Right renal cortex interstitium (tissue), 3 donors: ENCODE measurements around the gene VEZF1. TPM values are rescaled to one million over a fixed set of nuclear protein-coding genes. Genes with fewer than 3 reads are reported as not detected.
"Not testable (repeated sequence)": the region's sequence is repeated elsewhere in the genome, so short reads cannot be mapped to it uniquely, and the experiment has no call there.

Experiments
- DNase-seq, 3 donors: peaks; one replicate each; pipeline ENCODE4 v3.0.0-alpha.2; 2013; ENCODE audit warnings: low read depth in 3 of 3, low spot score in 2 of 3
- polyA plus RNA-seq, 3 donors: library from polyadenylated mRNA; unstranded; fragments of 120-200 nt; gene quantifications; one replicate each; pipeline ENCODE4 v1.2.1, GENCODE V29; 2013; ENCODE audit not compliant: insufficient read length in 3 of 3

VEZF1 gene
- polyA plus RNA-seq, 3 donors, result 106 to 110 (median 107) TPM

DNA sequence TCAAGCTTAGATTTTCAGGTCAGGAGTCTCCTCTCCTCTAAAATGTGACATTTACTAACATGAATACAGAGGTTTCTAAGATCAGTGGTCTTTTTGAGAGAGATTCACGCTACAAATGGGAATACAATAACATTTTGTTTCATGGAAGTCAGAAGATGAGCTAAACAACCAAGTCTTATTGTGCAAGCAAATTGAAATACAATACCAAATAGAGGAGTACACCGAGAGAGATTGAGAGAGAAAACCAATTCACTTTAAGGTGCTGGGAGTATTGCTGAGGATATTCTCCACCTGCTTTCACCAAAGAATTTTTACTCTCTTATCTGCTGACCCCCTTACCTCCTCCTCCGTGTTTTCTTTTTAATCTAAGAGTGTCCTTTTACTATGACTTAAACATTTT, 11.5 kb downstream of the VEZF1 start:
- DNase-seq, result no peak

DNA sequence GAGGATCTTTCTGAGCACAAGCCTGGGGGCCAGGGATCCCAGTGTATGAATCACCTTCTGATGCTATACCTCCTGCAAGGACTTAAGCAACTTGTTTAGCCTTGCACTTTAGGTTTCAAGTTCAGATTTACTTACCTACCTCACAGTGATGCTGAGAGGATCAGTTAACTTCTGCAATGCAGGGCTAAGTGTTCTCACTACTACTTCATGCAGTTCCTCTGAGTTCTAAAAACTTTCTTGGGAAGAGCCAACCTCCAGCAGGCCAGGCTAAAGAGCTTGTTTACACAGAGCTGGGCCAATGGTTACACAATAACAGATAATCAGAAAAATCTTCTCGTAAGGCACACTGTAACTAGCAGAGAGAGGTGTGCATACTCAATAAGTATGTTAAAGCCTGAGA, 13.0 kb downstream of the VEZF1 start:
- DNase-seq, result no peak

DNA sequence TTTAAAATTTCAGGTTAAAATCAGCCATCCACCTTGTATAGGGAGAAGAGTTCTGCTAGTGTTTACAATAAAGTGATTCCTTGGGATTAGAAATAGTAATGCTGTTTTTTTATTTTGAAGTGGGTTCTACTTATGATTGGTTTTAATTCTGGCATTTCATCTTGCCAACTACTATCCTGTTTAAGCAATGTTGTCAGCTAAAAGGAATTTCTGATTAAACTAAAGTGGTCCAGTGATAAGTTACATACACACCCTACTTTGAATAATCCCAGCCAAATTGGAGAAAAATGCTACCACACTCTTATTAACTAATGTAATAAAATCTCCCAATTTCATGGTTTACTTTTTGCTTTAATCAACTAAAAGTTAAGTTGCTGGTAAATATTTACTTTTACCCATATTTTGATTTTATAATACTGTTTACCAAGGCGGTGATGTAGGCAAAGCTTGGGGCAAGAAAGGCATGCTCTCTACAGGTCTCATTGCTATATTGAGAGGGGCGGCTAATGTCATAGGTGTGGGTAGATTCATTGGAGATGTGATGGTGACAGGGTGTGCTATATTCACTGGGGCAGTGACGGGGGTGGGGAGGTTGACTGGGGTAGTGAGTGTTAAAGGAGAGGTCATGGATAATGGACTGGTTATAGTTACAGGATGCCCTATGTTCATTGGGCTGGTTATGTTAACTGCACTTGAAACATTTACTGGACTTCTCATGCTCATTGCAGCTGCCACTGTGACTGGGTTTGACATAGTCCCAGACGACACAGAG, 13.8 kb downstream of the VEZF1 start:
- not testable (repeated sequence) for DNase-seq

DNA sequence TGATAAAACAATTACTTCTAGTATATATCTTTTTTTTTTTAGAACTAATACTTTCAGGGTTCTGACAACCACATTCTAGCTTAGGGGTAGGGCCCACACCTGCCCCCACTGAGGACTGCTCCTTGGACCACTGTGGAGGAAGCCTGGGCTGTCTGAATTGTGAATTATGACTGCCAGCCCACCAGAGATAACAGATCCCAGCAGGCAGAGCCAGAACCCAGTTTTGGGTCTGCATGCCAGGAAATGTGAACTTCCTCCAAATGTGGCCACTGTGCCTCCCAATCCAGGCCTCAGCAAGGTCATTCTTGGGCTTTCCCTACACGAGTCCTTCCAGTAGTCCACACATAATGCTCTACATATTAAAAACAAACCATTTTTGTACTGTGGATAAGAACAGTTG, 15.9 kb downstream of the VEZF1 start:
- no peak for DNase-seq

DNA sequence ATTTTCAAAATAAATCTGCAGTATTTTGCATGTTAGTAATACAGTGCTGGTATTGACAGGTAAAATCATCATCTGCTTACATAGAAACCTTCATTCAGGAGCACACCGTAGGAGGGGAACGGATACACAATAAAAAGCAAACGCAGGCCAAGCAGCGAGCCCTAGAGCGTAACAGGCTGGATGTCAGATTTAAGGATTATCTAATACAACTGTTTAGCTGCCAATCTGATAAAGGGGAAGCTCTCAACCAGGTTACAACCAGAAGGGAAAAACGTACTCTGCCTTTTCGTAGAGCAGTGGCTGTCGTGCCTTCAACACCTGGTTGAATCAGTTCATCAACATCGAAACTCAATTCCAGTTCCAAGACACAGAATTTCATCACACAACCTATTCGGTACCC, 16.5 kb downstream of the VEZF1 start:
- no peak for DNase-seq

DNA sequence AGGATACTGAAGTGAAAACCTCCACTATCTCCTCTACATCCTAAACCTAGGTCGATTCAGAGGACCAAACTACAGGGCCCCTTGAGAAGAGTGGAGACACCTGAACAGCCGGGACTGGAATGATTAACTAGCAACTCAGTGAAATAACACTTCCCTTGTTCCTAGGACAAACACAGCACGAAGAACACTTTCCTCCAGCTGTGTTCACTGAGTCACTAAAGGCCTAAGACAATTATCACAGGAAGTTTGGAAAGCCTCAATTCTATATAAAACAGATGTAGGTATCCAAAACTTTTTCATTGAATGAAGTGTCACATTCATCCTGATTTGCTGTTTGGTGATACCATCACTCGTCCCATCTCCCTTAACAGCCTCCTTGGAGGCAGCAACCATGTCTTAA, 17.3 kb downstream of the VEZF1 start:
- no peak for DNase-seq

DNA sequence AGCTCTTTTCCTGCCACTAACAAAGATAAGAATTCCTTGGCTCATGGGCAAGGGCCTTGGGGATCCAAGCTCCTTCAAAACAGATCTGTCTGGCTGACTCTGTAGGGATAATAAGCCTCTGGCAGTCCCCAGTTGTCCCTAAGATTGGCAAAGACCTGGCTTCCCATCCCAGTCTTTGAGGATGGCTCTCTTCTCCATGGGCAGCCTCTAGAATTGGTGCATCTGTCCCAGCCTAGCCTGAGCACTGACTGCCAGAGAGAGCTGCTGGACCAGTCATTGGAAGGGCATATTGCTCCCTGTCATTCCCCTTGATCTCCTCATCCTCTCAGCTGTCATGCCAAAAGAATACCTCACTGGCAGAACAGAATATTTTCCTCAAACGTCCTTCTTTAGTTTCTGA, 19.6 kb downstream of the VEZF1 start:
- DNase-seq, result no peak

DNA sequence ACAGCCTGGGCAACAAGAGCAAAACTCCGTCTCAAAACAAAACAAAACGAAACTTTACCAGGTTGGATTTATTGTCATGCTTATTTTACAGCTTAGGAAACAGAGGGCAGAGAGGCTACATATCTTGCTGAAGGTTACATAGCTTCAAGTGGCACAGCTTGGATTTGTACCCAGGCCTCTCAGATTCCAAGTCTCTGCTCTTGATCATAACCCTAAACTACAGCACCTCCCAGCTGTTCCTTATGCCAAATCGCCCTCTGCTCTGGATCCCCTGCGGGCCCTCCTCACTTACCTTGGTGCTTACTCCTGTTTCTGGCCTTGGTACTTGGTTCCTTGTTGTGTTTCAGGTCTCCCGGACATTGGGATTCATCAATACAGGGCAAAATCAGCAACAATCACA, 21.2 kb downstream of the VEZF1 start:
- DNase-seq, result no peak

DNA sequence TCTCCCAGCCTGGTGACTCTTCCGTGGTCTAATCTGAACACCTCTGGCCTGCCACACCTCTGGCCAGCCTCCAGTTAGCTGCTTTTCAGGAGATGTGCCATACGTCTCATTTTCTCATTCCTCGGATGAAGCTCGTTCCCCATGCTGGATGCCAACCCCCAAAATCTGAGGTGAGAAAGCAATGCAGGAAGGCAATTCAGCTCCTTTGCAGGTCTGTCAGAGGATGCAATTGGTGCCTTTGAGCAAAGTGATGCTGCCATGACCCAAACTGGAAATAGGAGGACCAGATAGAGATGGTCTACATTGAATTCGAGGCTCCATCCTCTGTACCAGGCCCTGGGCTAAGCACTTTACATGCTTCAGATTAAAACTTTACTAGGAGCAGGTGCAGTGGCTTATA, 21.8 kb downstream of the VEZF1 start:
- DNase-seq, result no peak

DNA sequence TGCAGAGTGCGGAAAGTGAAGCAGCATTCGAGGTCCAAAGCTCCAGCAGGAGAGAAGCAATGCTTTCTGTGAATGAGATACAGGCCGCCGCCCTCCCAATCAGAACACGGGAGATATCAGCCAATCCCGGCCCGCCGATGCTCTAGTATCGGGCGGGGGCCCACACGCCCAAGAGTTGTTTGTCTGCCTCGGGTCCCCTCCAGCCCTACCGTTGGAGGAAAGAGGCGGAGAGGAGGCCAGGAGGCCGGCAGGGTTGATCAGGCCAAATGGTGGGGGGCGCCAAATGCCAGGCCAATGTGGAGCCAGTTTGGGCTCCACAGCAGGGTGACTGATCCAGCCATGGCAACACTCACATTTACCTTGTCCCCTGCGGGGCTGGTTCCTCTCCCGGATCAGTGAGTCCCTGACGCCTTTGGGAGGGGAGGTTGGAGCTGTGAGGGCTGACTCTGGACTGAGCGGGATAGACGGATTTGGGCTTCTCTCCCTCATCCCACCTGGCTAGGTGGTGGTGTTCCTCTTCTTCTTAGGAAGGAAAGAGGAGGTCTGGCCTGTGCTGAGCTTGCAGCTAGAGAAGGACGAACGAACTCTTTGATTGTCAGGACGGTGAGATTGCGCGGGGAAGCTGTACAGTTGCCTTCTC, 22.4 kb downstream of the VEZF1 start:
- no peak for DNase-seq

DNA sequence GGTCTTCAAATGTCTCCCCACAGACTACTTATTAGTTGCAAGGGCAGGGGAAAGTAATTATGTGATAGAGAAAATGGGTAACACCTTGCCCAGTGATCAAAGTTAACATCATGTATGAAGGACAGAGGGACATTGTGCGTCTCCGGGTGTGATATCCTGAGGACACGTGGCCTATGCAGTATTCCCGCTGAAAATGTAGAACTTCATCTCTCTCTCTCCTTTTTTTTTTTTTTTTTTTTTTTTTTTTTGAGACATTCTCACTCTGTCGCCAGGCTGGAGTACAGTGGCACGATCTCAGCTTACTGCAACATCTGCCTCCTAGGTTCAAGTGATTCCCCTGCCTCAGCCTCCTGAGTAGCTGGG, 24.9 kb downstream of the VEZF1 start:
- no peak for DNase-seq

DNA sequence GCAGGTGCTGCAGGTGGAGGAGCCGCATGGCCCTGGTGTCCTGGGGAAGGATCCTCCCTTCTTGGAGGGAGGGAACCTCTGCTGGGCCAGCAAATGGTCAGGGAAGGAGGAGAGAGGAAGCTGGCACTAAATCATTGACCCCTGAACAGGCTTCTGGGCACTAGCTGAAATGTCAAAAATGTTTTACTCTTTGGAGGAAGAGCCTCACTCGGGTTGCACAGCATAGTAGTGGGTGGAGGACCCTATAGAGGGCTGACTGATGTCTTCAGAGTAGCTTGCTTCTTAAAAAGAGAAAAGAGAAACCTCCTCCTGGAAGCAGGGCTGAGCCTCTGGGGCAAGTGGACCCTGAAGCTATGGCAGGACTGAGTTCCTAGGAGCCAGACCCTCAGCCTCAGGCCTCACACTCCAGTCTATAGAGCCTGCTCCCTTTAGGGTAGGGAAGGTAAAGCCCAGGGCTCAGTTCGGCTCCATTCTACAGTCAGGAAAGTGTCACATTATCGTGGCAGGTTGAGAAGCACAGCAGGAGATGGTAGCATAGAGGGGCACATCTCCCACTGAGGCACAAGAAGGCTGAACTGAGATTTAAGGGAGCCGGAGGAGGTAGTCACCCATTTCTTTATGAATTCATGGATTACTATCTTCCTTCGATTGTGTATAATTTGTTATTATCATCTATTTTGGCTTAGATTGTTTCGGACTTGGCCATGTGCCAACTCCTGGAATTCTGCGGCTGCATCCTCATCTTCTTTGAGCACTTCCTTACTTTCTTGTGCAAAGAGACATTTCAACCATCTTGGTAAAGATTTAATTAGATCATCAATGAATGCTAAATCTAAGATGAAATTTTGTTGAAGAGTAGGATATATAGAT, 25.5 kb downstream of the VEZF1 start:
- DNase-seq, result no peak

DNA sequence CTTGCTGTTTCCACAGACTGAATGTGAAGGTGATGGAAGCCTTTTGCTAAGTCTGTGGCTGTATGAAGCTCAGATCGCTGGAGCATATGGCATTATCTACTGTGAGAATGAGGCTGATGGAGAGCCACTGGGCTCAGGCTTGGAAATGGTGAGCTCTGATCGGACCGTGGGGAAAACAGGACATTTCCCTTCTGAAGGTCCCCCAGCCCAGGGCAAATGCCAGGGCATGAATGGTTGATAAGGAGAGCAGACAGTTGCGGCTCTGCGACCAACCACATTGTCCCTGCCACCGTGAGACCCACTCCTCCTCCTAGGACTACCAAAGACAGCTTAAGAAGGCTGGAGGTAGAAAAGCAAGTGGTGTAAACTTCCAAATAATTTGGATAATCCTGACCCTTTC, 28.1 kb downstream of the VEZF1 start:
- DNase-seq, result no peak

DNA sequence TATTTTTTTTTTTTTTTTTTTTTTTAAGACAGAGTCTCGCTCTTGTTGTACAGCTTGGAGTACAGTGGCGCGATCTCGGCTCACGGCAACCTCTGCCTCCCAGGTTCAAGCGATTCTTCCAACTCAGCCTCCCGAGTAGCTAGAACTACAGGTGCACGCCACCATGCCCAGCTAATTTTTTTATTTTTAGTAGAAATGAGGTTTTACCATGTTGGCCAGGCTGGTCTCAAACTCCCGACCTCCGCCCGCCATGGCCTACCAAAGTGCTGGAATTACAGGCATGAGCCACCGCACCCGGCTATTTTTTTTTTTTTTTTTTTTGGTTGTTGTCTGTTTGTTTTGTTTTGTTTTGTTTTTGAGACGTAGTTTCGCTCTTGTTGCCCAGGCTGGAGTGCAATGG, 29.7 kb downstream of the VEZF1 start:
- not testable (repeated sequence) for DNase-seq

DNA sequence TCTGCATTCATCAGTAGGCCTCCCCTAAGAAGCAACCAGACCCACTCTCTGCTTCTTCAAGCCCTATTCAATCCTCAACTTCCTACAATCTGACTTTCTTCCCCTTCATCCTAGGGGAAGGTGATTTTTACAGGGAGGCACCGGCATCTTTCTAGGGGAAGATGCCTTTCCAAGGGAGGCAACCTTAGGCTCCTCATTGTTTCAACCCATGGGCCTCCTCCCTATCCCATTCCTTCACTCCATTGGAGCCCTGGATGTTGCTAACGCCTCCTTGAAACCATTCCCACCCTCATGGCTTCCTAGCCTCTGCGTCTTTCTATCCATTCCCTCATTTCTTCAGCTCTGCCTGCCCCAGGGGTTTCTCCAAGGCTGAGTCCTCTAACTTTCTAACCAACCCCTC, 30.2 kb downstream of the VEZF1 start:
- DNase-seq, result no peak

DNA sequence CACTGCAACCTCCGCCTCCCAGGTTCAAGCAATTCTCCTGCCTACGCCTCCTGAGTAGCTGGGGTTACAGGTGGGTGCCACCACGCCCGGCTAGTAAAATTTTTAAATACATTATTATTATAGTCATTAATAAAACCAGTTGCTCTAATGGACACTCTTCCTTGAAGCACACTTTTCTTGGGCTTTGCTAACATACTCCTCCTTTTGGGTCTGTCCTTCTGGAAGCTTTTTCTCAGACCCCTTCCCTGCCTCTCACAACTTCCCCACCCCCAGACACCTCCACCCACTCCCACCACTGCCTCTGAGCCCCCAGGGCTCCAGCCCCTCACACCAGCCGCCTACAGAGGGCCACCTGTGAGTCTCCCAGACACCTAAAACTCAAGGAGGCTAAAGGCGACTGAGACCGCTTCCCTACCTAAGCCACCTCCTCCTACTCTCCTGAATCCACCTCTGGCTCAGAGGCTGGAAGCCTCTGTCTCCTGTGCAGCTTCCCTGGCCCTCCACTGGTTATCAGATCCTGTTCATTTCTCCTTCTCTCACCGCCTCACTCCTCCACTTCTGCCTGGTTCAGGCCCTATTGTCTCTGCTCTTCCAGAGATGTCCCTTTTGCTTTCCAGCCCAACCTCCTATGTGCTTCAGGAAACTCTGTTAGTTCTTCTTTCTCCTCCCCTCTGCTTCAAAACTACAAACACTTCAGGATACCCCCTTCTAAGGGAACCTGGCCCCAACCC, 30.8 kb downstream of the VEZF1 start:
- no peak for DNase-seq

DNA sequence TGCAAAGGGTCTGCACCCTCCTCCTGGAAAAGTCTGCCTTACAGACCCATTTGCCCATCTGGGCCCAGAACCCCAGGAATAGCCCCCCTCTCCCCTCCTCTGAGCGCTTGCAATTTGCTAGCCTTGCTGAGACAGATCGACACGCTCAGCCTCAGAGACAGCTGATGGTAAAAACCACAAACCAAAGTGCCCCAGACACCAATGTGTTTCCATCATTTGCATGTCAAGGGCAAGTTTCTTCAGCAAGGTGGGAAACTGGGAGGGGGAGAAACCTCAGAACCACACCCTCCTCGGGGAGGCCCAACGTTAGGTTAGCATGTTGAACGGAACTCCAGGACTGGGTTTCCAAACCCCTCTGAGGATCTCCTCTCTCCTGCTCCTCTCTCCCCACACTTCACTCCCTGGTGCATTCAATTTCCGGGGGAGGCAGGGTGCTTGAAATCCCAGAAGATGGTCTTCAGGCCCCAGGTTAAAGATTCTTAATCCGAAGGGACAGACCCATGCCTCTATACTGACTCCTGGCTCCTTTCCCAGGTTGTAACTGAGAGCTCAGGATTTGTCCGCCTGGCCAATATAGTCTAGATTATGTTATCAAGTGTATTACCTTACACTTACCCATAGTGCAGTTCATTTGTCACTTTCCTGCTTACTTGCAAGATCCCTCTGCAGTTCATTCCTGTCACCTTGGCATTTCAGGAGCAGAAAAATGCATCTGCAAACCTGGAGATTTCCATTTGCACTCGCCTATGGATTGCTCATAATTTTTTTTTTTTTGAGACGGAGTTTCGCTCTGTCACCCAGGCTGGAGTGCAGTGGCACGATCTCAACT, 31.5 kb downstream of the VEZF1 start:
- no peak for DNase-seq

DNA sequence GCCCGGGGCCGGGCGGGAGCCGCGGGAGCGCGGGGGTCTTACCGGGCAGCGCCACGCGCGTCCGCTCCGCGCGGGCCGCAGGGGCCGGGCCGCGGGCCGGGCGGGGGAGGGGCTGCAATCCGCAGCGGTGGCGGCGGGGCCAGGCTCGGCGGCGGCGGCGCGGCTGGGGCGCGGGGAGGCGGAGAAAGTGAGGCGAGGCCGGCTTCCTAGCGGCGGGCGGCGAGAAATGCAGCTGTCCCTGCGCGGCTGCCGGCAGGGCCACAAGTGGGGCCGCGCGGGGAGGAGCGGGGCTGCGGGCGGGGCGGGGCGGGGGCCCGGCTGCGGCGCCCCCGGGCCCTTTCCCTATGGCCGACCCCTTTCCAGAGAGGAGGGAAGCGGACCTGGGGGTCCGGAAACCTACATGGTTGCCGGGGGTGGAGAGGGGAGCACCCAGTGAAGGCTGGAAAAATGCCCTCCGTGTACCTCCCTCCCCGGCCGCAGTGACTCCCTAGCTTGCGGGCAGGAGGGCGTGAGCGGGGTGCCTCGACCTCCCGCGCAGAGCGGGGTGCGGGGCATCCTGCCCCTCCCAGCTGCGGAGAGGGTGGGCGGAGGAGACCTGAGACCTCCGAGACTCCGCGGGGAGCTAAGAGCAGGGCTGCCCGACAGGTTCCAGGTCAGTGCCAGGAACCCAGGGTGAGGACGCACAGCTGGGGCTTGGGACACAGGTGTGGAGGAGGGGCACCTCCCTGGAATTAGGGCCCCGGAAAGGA, 32.7 kb downstream of the VEZF1 start, which contains the start of gene CUEDC1:
TSS of gene CUEDC1 (minus strand) at position 230 of the 749 bp plus-strand sequence. CDS start 69,848 bp downstream, outside the sequence.
- DNase-seq, result no peak
